Mesendoderm (in vitro differentiated cells): ENCODE measurements around the gene RABGEF1. TPM values are rescaled to one million over a fixed set of nuclear protein-coding genes. Genes with fewer than 3 reads are reported as not detected.
"Not testable (repeated sequence)": the region's sequence is repeated elsewhere in the genome, so short reads cannot be mapped to it uniquely, and the experiment has no call there.

Experiments
- DNase-seq: peaks from one replicate; pipeline ENCODE4 v3.0.0; 2013
- H2AK5ac ChIP-seq: 2 replicates; pipeline ENCODE4 v1.6.1; 2013; ENCODE audit warnings: low read length, inconsistent platforms
- H2BK120ac ChIP-seq: 2 replicates; pipeline ENCODE4 v1.6.1; 2013; ENCODE audit warnings: low read depth, mild to moderate bottlenecking, low read length, moderate library complexity, mixed read lengths
- H2BK15ac ChIP-seq: replicated peaks from 2 replicates; pipeline ENCODE4 v1.6.1; 2013; ENCODE audit warnings: low read depth, mild to moderate bottlenecking, moderate library complexity
- H2BK5ac ChIP-seq: 2 replicates; pipeline ENCODE4 v1.6.1; 2013; ENCODE audit warnings: low read length, inconsistent platforms
- H3K18ac ChIP-seq: 2 replicates; pipeline ENCODE4 v1.6.1; 2013; ENCODE audit warnings: mild to moderate bottlenecking, low read length, mixed read lengths
- H3K23ac ChIP-seq: one replicate; pipeline ENCODE4 v1.6.1; 2013; ENCODE audit warnings: low read length
- H3K27ac ChIP-seq: 2 replicates; pipeline ENCODE4 v1.5.1; 2013; ENCODE audit warnings: low read depth, mild to moderate bottlenecking, inconsistent platforms, low read length, moderate library complexity
- H3K27me3 ChIP-seq: 2 replicates; pipeline ENCODE4 v1.6.1; 2013; ENCODE audit warnings: low read length, control low read depth, mild to moderate bottlenecking, inconsistent platforms; ENCODE audit not compliant: insufficient read depth, poor library complexity
- H3K36me3 ChIP-seq: 2 replicates; pipeline ENCODE4 v1.6.1; 2013; ENCODE audit warnings: low read length, inconsistent platforms; ENCODE audit not compliant: control insufficient read depth, insufficient read depth
- H3K4ac ChIP-seq: one replicate; pipeline ENCODE4 v1.6.1; 2013; ENCODE audit warnings: low read depth, mild to moderate bottlenecking, low read length, moderate library complexity
- H3K4me1 ChIP-seq: 2 replicates; pipeline ENCODE4 v1.6.1; 2013; ENCODE audit warnings: low read depth, low read length, inconsistent platforms; ENCODE audit not compliant: control insufficient read depth
- H3K4me2 ChIP-seq: 2 replicates; pipeline ENCODE4 v1.6.1; 2013; ENCODE audit warnings: low read length
- H3K4me3 ChIP-seq: 2 replicates; pipeline ENCODE4 v1.5.1; 2013; ENCODE audit warnings: mild to moderate bottlenecking, low read length
- H3K56ac ChIP-seq: one replicate; pipeline ENCODE4 v1.6.1; 2013; ENCODE audit warnings: low read length
- H3K79me1 ChIP-seq: 2 replicates; pipeline ENCODE4 v1.6.1; 2013; ENCODE audit warnings: low read length, inconsistent platforms
- H3K79me2 ChIP-seq: 2 replicates; pipeline ENCODE4 v1.6.1; 2013; ENCODE audit warnings: mild to moderate bottlenecking, low read length; ENCODE audit not compliant: control insufficient read depth, insufficient read depth
- H3K9ac ChIP-seq: 2 replicates; pipeline ENCODE4 v1.6.1; 2013; ENCODE audit warnings: low read length, inconsistent platforms
- H4K5ac ChIP-seq: one replicate; pipeline ENCODE4 v1.6.1; 2013; ENCODE audit warnings: low read length
- H4K8ac ChIP-seq: one replicate; pipeline ENCODE4 v1.6.1; 2013; ENCODE audit warnings: low read depth, mild to moderate bottlenecking, control low read depth, low read length, moderate library complexity
- WGBS: extraction: QIAGEN DNeasy Blood & Tissue Kit; methylation state at CpG from one replicate; pipeline ENCODE4 v1.1.7; 2013; ENCODE audit warnings: low lambda C conversion rate, missing lambda C conversion rate; ENCODE audit not compliant: insufficient coverage; ENCODE audit errors: extremely low coverage; 5-methylcytosine and 5-hydroxymethylcytosine counted together
- polyA plus RNA-seq, 2 experiments: library from polyadenylated mRNA; stranded (reverse); fragments of 200-250 nt; gene quantifications; one replicate each; pipeline ENCODE4 v1.2.3, GENCODE V29; 2013

Gene RABGEF1
- 10.8 TPM for polyA plus RNA-seq (2013, experiment 1 of 2)
- polyA plus RNA-seq (2013, experiment 2 of 2), result 9.9 TPM

DNA sequence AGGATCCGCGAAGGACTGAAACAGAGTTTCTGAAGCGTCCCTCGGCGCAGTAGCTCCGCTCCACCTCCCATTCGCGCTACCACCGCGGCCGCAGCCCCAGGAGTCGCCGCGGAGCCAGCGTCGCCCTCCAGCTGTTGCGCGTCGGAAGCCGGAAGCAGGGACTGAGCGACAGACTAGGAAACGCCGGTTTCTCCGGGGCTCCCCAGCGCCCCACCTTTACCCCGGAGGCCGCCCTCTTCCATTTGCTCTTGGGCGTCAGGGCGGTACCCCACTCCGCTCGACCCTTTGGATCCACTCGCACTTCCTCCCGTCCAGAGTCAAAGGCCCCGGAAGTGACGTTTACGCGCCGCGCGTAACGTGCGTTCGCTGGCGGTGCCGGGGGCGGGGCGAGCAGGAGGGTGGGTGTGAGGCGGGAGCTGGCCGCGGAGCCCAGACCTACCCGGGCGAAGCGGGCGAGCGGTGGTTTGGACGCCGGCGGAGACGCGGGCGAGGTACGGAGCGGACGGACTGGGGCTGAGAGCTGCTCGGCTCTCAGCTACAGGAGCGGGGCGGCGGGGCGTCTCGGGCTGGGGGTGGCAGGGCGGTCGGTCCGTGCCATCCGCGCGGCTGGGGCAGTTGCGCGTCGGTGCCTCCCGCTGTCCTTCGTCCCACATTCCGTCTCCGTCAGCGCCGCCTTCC, at the start of gene RABGEF1:
Gene RABGEF1 (plus strand): TSS at position 432 of the 678 bp plus-strand sequence. CDS start 31,167 bp downstream, outside the sequence.
- Histone ChIP-seq H3K4me3 (peak within 1 kb of the TSS; percentile 67), H3K79me2 (peaks cover 15% of the 10 kb centered on the region), H3K23ac (peak within 1 kb of the TSS; percentile 66), H3K4me1 (no peaks in the 10 kb centered on the region), H3K27me3 (no peaks in the 10 kb centered on the region), H3K4me2 (peak within 1 kb of the TSS; percentile 80), H4K8ac (no peak within 1 kb of the TSS), H3K18ac (no peak within 1 kb of the TSS), H3K56ac (peak within 1 kb of the TSS; percentile 89), H2BK15ac (no peak within 1 kb of the TSS), H3K27ac (peak within 1 kb of the TSS; percentile 58), H3K79me1 (peaks cover 5% of the 10 kb centered on the region), H2AK5ac (no peak within 1 kb of the TSS), H2BK5ac (peak within 1 kb of the TSS; percentile 31), H3K4ac (peak within 1 kb of the TSS; percentile 59), H3K36me3 (no peaks in the 10 kb centered on the region), H2BK120ac (no peak within 1 kb of the TSS), H3K9ac (peak within 1 kb of the TSS; percentile 85), H4K5ac (no peak within 1 kb of the TSS)
- no CpG with 5 or more reads among the region's 85 CpGs for WGBS
- peak; percentile 97 for DNase-seq

DNA sequence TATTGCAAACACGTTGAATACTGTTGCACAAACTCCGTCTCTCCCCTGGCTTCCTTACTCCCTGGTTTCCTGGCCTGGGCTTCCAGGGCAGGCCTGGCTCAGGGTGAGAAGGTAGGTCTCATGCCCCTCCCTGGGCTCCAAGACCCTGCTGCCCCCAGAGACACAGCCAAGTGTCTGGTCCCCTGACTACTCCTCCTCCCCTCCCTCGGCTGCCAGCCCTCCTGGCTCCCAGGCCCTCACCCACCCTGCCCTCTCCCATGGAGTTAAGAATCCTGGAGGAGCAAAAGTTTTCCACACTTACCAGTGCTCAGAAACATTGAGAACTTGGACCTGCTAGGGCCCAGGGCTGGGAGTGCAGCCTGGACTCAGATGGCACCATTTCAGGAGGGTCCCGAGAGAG, 47.2 kb upstream of the RABGEF1 start:
- no peak overlapping the region for H3K18ac ChIP-seq
- H2BK15ac ChIP-seq, result no peak overlapping the region
- H4K5ac ChIP-seq, result no peak overlapping the region
- no peak overlapping the region for H3K4me2 ChIP-seq
- H2BK5ac ChIP-seq, result no peak overlapping the region
- no peak overlapping the region for H3K23ac ChIP-seq
- H3K27ac ChIP-seq, result no peak overlapping the region
- no peak overlapping the region for H3K9ac ChIP-seq
- no peak for DNase-seq
- no peak overlapping the region for H2AK5ac ChIP-seq
- H3K56ac ChIP-seq, result no peak overlapping the region
- no peaks in the 10 kb centered on the region for H3K79me1 ChIP-seq
- no peak overlapping the region for H3K4ac ChIP-seq
- H3K27me3 ChIP-seq, result no peaks in the 10 kb centered on the region
- H3K36me3 ChIP-seq, result no peaks in the 10 kb centered on the region
- H4K8ac ChIP-seq, result no peak overlapping the region
- H3K79me2 ChIP-seq, result no peaks in the 10 kb centered on the region
- no CpG with 5 or more reads among the region's 4 CpGs for WGBS
- no peaks in the 10 kb centered on the region for H3K4me1 ChIP-seq
- no peak overlapping the region for H2BK120ac ChIP-seq
- H3K4me3 ChIP-seq, result no peak overlapping the region

DNA sequence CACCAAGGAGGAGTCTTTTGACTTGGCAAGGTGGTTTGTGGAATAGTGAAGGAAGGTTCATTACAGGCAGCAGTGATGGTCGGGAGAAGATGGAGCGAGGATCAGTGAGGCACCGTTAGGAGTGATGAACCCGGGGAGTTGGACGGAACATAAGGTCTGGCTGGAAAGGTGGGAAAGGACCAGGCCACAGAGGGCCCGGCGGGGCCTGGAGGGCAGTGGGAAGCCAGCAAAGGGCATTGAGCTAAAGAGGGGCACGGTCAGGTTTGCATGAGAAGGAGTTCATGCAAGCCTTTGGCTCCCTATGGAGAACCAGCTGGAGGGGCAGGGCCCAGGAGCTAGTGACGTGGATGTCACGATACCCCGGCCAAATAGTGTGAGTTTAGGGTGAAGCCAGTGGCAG, 46.2 kb upstream of the RABGEF1 start:
- no peak overlapping the region for H2BK5ac ChIP-seq
- H3K56ac ChIP-seq, result no peak overlapping the region
- no peak overlapping the region for H2BK120ac ChIP-seq
- no peaks in the 10 kb centered on the region for H3K4me1 ChIP-seq
- H4K8ac ChIP-seq, result no peak overlapping the region
- no peak overlapping the region for H3K4me2 ChIP-seq
- H3K27me3 ChIP-seq, result no peaks in the 10 kb centered on the region
- no peak overlapping the region for H3K4ac ChIP-seq
- H2AK5ac ChIP-seq, result no peak overlapping the region
- no peak overlapping the region for H3K27ac ChIP-seq
- H4K5ac ChIP-seq, result no peak overlapping the region
- H3K9ac ChIP-seq, result no peak overlapping the region
- H3K79me2 ChIP-seq, result no peaks in the 10 kb centered on the region
- no peaks in the 10 kb centered on the region for H3K79me1 ChIP-seq
- no peak overlapping the region for H2BK15ac ChIP-seq
- H3K36me3 ChIP-seq, result no peaks in the 10 kb centered on the region
- WGBS, result no CpG with 5 or more reads among the region's 11 CpGs
- H3K18ac ChIP-seq, result no peak overlapping the region
- H3K4me3 ChIP-seq, result no peak overlapping the region
- DNase-seq, result no peak
- H3K23ac ChIP-seq, result no peak overlapping the region

DNA sequence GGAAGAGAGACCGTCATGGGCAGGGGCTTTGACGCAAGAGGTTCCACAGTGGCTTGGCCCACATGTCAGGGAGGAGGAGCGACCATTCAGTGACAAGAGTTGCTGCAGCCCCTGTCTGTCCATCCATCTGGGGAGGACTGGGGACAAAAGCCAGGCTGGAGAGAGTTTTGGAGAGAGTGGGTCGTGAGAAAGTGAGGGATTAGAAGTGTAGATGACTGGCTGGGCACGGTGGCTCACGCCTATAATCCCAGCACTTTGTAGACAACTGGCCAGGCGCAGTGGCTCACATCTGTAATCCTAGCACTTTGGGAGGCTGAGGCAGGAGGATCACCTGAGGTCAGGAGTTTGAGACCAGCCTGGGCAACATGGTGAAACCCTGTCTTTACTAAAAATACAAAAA, 45.1 kb upstream of the RABGEF1 start:
- not testable (repeated sequence) for H3K27ac ChIP-seq, H3K27me3 ChIP-seq, H3K9ac ChIP-seq, H2AK5ac ChIP-seq, H2BK5ac ChIP-seq, H3K23ac ChIP-seq, H3K4me2 ChIP-seq, H3K79me2 ChIP-seq, H4K8ac ChIP-seq, H2BK120ac ChIP-seq, H3K4me1 ChIP-seq, H3K36me3 ChIP-seq, H3K56ac ChIP-seq, H4K5ac ChIP-seq, DNase-seq, H3K79me1 ChIP-seq, H3K4me3 ChIP-seq, H3K4ac ChIP-seq, H3K18ac ChIP-seq, H2BK15ac ChIP-seq
- WGBS, result no CpG with 5 or more reads among the region's 7 CpGs

DNA sequence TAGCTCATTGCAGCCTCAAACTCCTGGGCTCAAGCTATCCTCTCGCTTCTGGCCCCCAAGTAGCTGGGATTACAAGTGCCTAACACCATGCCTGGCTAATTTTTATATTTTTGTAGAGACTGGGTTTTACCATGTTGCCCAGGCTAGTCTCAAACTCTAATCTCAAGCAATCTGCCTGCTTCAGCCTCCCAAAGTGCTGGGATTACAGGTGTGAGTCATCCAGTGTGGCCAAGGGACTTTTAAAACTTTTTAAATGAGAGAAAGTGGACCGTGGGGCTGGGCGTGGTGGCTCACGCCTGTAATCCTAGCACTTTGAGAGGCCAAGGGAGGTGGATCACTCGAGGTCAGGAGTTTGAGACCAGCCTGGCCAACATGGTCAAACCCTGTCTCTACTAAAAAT, 44.4 kb upstream of the RABGEF1 start:
- not testable (repeated sequence) for H3K27ac ChIP-seq, H3K56ac ChIP-seq, H3K4me1 ChIP-seq, H3K79me2 ChIP-seq, H2AK5ac ChIP-seq, H3K4me2 ChIP-seq, H3K79me1 ChIP-seq, H2BK5ac ChIP-seq, H3K9ac ChIP-seq, H2BK15ac ChIP-seq, H4K5ac ChIP-seq, DNase-seq, H3K4me3 ChIP-seq, H3K4ac ChIP-seq, H3K23ac ChIP-seq, H4K8ac ChIP-seq, H2BK120ac ChIP-seq, H3K36me3 ChIP-seq, H3K27me3 ChIP-seq, H3K18ac ChIP-seq
- WGBS, result no CpG with 5 or more reads among the region's 5 CpGs

DNA sequence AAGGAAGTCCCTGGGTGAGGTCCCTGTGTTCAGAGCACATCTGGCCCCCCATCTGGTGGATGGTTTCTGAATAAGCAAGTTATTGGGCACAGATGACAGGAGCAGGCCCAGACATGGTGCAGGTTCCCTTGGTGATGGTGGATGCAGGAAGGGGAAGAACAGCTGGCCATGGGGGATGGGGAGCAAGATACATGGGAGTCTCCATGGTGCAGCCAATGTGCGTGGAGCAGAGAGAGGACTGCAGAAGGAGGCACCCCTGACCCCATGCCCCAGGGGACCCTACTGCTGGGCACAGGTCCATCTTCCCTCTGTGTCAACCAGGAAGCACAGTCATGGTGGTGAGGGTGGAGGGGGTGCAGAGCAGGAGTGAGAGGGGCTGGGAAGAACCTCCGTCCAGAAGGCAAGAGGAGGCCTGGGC, 43.8 kb upstream of the RABGEF1 start:
- H3K18ac ChIP-seq, result no peak overlapping the region
- H4K5ac ChIP-seq, result no peak overlapping the region
- no peak overlapping the region for H2BK5ac ChIP-seq
- no peak overlapping the region for H3K56ac ChIP-seq
- H3K9ac ChIP-seq, result no peak overlapping the region
- H2AK5ac ChIP-seq, result no peak overlapping the region
- no peak overlapping the region for H3K27ac ChIP-seq
- no peak overlapping the region for H3K4ac ChIP-seq
- H2BK15ac ChIP-seq, result no peak overlapping the region
- H4K8ac ChIP-seq, result no peak overlapping the region
- no peaks in the 10 kb centered on the region for H3K79me2 ChIP-seq
- H3K4me1 ChIP-seq, result no peaks in the 10 kb centered on the region
- no peaks in the 10 kb centered on the region for H3K79me1 ChIP-seq
- no CpG with 5 or more reads among the region's 2 CpGs for WGBS
- H3K36me3 ChIP-seq, result no peaks in the 10 kb centered on the region
- no peak overlapping the region for H3K23ac ChIP-seq
- H2BK120ac ChIP-seq, result no peak overlapping the region
- DNase-seq, result no peak
- H3K4me2 ChIP-seq, result no peak overlapping the region
- no peaks in the 10 kb centered on the region for H3K27me3 ChIP-seq
- H3K4me3 ChIP-seq, result no peak overlapping the region
